ENCODE data around the gene WBP1.
A peak's percentile ranks its signal among the peaks of the same experiment; 100 is the strongest.
"Not testable (repeated sequence)": the region's sequence is repeated elsewhere in the genome, so short reads cannot be mapped to it uniquely, and the experiment has no call there.

The WBP1 gene

GRCh38 chr2:74458132-74458937 is at the start of gene WBP1:
WBP1 (plus strand) TSS chr2:74458438; CDS start chr2:74458603, 165 bp downstream.
- peak; percentile 92 to 98 for DNase-seq (ENCODE audit: low read depth in 2 of 2)

GRCh38 chr2:74413001-74413698 is 45.1 kb upstream of the WBP1 start:
- DNase-seq (ENCODE audit: low read depth in 2 of 2): no peak

GRCh38 chr2:74414441-74414840 is 43.8 kb upstream of the WBP1 start:
- no peak for DNase-seq (ENCODE audit: low read depth in 2 of 2)

- DNase-seq (ENCODE audit: low read depth in 2 of 2): no peak
Observed at GRCh38 chr2:74414881-74415761, 43.1 kb upstream of the WBP1 start.

GRCh38 chr2:74415762-74416395 is 42.4 kb upstream of the WBP1 start:
- DNase-seq (ENCODE audit: low read depth in 2 of 2): no peak

- DNase-seq (ENCODE audit: low read depth in 2 of 2): no peak
Observed at GRCh38 chr2:74416778-74417177, 41.5 kb upstream of the WBP1 start.

GRCh38 chr2:74417197-74417596 is 41.0 kb upstream of the WBP1 start:
- DNase-seq (ENCODE audit: low read depth in 2 of 2): no peak

GRCh38 chr2:74417763-74418162 is 40.5 kb upstream of the WBP1 start:
- DNase-seq (ENCODE audit: low read depth in 2 of 2): no peak

- DNase-seq (ENCODE audit: low read depth in 2 of 2): no peak
Observed at GRCh38 chr2:74418312-74418711, 39.9 kb upstream of the WBP1 start.

GRCh38 chr2:74419345-74419744 is 38.9 kb upstream of the WBP1 start:
- no peak for DNase-seq (ENCODE audit: low read depth in 2 of 2)

GRCh38 chr2:74420006-74420405 is 38.2 kb upstream of the WBP1 start:
- DNase-seq (ENCODE audit: low read depth in 2 of 2): no peak

- DNase-seq (ENCODE audit: low read depth in 2 of 2): not testable (repeated sequence)
Observed at GRCh38 chr2:74420443-74421103, 37.7 kb upstream of the WBP1 start.

- peak; percentile 89 to 90 for DNase-seq (ENCODE audit: low read depth in 2 of 2)
Observed at GRCh38 chr2:74421221-74421870, 36.9 kb upstream of the WBP1 start, which contains the start of the genes C2orf81 and WDR54. C2orf81 (minus strand) TSS chr2:74421619; CDS start chr2:74421560, 59 bp downstream. WDR54 (plus strand) TSS chr2:74421730; CDS start chr2:74422154, 424 bp downstream.

GRCh38 chr2:74423231-74424095 is 34.8 kb upstream of the WBP1 start:
- no peak for DNase-seq (ENCODE audit: low read depth in 2 of 2)

GRCh38 chr2:74424139-74424992 is 33.9 kb upstream of the WBP1 start:
- DNase-seq (ENCODE audit: low read depth in 2 of 2): no peak

GRCh38 chr2:74424995-74425406 is 33.2 kb upstream of the WBP1 start:
- DNase-seq (ENCODE audit: low read depth in 2 of 2): no peak

GRCh38 chr2:74425523-74425922 is 32.7 kb upstream of the WBP1 start:
- DNase-seq (ENCODE audit: low read depth in 2 of 2): no peak

- DNase-seq (ENCODE audit: low read depth in 2 of 2): no peak
Observed at GRCh38 chr2:74426181-74426758, 32.0 kb upstream of the WBP1 start.

Data from stimulated activated CD4-positive, alpha-beta T cell treated with anti-CD3 and anti-CD28 coated beads, Interleukin-1b, Interleukin-23, amount 100 ng/mL, for 1 hour (primary cell).